AG08395 (cell line): ENCODE measurements around the gene LKAAEAR1.

ENCODE experiments used
- DNase-seq: peaks from one replicate; pipeline ENCODE4 v3.0.0; 2012; ENCODE audit warnings: mixed read lengths, low spot score

The LKAAEAR1 gene

DNA sequence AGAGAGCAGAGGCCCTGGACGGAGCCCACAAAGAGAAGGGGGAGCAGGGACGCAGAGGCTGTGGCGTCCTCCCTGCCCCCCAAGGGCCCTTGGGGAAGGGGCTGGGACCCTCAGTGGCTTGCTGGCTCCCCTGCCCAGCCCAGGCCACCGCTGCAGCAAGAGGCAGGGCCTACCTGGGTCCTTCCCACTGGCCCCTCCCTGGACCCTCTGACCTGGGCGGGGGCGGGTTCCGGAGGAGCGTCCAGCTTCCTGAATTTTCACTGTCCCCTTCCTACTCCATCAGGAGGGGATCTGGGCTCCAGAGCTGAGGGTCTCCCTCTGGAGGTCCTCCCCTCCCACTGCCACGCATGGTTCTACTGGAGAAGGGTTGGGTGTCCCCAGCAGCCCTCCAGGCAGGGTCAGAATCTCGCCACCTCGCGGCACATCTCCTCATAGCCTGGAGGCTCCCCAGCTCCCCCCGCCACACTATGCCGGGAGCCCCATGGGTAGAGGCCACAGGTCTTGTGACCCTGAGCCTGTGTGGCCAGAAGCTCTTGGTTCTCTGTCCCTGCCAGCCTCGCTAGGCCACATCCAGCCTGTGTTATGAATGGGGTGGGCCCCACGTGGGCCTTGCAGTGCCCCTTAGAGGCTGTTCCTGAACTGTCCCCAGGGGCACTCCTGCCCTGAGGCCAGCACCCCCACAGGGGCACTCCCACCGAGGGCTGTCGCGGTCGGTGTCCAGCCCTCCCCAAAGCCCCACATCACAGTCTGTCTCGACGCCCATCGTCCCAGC is 33.8 kb downstream of the LKAAEAR1 start:
- DNase-seq = no peak

DNA sequence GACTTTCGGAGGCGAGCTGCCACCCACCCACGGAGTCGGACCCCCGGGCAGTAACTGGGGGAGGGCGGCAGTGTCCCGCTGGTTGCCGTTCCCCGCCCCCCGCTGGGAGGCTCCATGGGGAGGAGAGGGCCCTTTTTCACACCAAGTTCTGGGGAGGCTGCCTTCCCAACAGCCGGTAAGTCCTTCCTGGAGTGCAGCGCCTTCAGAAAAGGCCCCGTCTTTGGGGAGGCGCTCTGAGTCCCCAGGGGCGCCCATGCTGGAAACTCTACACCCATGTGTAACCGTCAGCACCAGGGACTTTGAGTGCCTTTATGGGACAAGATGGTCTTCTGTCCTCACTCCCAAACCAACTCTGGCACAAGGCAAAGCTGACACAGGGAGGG is 34.3 kb downstream of the LKAAEAR1 start:
- DNase-seq = no peak

DNA sequence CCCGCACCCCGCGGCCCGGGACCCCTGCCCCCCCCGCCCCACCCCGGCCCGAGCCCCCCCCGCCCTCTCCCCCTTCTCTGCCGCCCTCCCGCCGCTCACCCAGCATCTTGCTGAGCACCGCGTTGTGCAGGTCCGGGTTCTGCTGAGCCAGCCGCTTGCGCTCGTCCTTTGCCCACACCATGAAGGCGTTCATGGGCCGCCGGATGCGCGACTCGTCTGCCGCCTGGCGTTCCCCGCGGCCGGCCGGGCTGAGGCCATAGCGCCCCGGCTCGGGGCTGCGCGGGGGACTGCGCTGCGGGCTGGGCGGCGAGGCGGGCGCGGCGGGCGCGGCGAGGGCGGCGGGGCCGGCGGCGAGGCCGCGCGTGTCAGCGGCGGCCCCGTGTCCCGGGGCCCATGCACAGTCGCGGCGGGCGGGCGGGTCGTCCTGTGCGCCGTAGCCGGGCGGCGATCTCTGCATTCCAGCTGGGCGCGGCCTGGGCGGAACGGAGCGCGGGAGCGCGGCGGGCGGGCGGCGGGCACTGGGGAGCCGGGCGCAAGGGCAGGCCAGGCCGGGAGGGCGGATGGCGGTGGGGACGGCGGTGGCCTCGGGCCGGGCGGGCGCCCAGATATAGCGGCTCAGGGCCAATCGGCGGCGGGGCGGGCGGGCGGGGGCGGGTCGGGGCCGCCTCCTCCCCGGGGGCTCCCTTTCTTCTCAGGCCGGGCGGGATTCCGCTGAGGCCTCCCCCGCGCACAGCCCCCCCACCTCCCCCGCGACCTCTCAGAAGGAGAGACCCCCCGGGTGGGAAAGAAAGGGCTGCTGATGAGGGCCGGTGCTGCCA is 34.9 kb downstream of the LKAAEAR1 start, which contains the start of gene SOX18:
Gene SOX18, minus strand, starts transcription at position 580 of the 818 bp plus-strand sequence. Its CDS starts 123 bp downstream, at position 457.
- DNase-seq = no peak

DNA sequence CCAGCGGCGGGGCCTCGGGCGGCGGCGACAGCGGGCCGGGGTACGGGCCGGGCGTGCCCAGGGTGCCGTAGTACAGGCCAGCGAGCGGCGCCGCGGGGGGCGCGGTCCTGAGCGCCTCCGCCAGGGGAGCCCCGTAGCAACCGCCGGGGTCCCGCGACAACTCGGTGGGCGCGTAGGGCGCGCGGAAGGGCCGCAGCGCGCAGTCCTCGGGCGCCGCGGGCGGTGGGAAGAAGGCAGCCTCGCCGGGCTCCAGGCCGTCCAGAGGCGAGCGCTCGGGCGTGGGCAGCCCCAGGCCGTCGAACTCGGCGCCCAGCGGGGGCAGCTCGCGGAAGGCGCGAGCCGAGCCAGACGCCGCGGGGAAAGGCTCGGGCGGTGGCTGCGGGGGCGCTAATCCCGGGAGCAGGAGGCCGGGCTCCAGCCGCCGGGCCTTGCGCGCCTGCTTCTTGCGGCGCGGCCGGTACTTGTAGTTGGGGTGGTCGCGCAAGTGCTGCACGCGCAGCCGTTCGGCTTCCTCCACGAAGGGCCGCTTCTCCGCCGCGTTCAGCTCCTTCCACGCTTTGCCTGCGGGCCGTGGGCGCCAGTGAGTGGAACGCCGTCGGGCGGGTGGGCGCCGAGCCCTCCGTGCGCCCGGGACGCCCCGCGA is 35.7 kb downstream of the LKAAEAR1 start:
- no peak for DNase-seq

DNA sequence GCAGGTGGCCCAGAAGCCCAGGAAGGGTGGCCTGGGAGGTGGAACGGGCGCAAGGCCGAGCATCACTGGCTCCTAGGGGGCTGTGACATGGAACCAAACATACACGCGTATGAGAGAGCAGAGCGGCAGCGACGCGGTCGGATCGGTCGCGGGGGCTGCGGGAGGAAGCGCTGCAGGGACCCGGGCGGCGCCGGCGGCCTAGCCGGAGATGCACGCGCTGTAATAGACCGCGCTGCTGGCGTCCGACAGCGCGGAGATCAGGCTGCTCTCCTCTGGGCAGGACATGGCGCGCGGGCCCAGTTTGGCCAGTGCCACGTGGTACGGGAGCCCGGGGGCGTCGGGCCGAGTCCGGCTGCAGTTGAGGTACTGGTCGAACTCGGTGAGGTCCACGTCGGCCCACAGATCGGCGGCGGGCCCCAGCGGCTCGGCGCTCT is 36.2 kb downstream of the LKAAEAR1 start:
- no peak for DNase-seq

DNA sequence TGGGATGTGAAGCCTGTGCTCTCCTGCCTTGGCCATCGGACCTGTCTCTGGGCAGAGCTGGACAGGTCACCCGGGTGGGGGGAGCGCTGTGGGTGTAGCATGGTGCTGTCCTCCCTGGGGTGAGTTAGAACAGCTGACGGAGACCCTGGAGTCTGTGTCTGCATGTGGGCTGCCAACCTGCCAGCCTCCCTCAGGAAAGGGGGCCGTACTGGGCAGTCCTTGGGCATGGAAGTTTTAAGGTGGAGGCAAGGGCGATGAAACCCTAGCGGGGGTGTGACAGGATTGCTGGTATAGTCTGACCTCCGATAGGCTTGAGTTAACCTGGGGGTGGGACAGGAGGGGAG is 37.2 kb downstream of the LKAAEAR1 start:
- DNase-seq = no peak

DNA sequence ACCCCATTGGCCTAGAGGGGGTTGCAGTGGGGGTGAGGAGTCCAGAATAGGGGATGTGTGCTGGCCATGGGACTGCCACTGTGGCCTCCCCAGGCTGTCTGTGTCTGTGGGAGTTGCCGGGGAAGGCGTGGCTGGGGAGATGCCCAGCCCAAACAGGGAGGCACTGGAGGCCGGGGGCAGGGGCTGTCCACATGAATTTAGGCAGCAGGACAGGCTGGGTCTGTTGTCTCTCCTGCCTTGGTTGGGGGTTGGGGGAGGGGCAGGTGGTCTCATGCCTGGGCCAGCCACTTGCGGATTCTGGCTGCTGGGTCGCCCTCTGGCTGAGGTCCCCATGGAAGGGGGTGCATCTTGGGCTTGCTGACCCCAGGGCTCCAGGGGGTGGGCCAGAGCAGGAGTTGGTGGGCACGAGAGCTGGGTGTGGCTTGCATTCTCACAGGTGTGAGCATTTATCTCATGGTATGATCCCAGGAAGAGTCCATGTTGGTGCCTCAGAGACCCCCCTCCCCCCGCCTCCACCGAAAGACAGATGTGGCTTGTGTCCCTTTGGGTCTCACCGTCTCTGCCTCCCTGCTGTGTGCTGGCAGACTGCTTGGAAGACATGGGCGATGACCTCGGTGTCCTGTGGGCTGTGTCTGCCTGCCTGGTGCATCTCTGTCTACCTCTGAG is 38.7 kb downstream of the LKAAEAR1 start:
- DNase-seq = no peak

DNA sequence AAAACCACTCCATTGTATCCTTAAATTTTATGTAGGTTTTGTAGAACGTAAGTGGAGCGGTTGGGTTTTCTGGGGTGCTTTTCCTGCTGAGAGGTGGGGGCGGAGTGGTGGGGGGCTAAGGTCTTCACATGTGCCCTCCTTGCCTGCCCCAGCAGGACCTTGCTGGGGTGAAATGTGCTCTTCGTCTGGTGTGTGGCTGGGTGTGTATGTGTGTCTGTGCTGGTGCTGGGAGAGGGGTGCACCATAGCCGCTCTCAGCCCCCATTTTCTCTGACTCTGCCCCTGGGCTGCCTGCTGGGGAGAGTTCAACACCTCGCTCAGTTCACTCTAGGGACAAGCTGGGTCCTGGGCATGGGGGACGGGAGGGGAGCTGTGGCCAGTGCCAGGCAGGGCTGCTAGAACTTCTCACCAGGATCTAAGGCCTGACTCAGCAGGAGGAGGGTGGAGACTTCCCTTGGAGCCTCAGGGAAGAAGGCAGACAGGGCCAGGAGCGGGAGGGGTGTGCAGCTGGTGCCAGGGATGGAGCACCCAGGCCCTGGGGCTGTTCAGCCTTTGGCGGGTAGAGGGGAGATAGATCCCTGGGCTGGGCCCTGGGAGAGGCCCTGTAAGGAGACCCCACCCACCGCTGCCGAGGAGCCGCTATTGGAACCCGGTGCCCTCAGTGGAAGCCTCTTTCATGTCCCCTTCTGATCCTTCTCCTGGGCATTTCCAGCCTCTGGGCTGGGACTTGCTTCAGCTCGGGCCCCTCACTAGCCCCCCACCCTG is 39.5 kb downstream of the LKAAEAR1 start:
- peak; percentile 81 for DNase-seq

DNA sequence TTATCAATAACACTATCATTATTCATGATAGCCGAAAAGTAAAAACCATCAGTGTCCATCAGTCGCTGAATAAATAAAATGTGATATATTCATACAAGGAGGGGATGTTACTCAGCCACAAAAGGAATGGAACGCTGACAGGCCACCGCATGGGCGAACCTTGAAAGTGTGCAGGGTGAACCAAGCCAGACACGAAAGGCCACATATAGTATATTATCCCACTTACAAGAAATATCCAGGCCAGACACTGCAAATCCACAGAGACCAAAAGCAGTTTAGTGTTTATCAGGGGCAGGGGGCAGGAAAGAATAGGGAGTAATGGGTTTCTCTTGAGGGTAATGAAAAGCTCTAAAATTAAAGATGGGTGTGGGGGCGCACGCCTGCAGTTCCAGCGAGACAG is 40.4 kb downstream of the LKAAEAR1 start:
- no peak for DNase-seq

DNA sequence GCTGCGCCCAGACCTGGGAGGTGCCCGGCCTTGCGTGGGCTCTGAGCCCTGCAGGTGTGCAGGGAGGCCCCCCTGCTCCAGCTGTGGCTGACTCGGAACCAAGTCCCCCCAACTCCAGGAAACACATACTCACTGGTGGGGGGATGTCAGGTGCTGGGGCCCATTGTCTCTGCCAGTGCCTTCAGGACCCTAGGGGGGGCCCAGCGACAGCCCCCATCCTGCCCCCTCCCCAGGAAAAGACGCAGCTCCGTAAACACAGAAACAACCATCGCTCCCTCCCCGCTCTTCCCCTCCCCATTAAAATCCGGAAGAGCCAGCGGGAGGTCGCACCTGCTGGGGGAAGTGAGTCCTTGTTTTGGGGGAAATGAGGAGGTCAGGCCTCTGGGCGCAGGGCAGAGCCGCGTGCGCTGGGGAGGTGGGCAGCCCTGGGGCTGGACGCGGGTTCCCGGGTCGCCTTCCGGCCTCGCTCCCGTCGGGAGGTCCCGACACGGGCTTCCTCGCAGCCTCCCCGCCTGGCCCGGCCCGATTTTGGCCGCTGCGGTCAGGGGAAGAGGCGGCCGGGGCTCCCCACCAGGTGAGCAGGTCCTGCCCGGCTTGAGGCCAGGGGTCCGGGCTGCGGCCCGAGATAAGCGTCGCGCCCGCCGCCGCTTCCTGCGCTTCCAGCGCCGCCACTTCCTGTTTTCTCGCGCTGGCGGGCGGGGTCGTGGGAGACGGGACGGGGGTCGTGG is 42.0 kb downstream of the LKAAEAR1 start:
- no peak for DNase-seq

DNA sequence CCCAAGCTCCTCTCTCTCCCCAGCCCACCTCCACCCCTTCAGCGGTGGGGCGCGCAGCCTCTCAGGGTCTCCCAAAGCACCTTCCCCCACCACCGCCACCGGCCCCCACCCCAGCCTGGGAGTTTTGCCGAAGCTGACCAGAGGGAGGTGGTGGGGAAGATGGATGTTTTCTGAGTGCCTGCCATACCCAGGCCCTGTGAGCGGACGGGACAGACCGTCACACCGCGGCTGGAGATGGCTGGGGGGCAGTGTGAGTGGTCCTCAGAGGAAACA is 42.5 kb downstream of the LKAAEAR1 start:
- DNase-seq = no peak

DNA sequence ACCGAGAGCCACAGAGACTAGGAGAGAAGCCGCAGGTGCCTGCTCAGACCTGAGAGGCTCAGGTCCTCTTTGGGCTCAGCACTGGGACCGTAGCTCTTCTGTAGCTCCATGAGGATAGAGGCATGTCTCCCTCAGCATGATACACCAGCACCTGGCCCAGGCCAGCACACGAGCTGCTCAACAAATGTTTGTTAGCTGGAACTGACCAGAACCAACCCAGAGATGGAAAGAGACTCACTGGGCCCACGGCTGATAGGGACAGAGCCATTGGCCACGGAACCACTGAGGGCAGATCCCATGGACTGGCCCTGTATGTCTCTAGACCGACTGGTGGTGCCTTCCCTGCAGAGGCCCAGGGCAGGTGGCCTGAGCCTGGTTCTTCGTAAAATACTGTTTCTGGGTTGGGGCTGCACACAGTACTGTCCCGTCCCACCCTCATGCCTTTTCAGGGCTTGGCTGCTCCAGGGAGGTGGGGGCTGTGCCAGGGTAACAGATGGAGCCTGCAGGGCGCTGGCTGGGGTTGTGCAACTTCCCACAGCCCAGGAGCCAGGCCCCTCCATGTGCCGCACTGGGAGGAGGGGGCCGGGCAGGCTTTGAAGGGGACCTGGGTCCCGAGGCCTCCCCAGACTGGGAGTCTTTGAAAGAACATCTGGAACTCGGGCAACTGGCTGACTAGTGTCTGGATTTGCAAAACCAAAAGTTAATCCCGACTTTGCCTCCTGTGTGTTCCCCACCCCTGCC is 43.0 kb downstream of the LKAAEAR1 start:
- no peak for DNase-seq

DNA sequence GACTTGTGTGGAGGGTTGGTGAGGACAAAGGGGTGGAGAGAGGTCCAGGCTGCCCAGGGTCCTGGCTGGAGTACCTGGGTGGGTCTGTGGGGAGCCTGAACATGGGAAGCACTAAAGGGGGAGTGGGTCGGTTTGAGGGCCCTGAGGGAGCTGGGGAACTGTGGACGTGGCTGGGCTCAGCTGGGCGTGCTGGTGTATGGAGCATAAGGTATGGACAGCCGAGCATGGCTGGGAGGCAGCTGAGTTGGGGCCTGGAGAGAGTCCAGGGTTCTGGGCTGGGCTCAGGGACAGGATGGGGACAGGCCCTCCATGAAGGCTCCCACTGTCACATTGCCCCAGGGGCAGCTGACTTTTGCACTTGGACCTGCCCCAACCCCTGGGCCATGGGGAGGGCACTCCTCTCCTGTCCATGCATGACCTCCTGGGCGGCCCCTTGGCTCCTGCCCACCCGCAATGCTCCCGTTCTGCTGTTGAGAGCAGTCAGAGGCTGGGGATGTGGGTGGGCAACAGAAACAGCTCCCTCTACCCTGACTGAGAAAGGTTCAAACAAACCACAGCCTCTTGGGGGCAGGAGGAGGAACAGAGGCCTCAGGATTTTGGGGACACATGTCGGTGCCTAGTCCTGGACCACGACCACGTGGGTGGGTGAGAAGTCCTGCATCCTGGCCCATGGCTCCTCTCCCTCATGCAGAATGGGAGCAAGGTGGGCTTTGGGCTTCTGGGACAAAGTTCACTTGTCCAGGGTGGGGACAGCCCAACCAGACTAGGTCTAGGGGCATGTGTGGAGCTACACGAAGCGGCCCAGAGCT is 43.8 kb downstream of the LKAAEAR1 start:
- no peak for DNase-seq

DNA sequence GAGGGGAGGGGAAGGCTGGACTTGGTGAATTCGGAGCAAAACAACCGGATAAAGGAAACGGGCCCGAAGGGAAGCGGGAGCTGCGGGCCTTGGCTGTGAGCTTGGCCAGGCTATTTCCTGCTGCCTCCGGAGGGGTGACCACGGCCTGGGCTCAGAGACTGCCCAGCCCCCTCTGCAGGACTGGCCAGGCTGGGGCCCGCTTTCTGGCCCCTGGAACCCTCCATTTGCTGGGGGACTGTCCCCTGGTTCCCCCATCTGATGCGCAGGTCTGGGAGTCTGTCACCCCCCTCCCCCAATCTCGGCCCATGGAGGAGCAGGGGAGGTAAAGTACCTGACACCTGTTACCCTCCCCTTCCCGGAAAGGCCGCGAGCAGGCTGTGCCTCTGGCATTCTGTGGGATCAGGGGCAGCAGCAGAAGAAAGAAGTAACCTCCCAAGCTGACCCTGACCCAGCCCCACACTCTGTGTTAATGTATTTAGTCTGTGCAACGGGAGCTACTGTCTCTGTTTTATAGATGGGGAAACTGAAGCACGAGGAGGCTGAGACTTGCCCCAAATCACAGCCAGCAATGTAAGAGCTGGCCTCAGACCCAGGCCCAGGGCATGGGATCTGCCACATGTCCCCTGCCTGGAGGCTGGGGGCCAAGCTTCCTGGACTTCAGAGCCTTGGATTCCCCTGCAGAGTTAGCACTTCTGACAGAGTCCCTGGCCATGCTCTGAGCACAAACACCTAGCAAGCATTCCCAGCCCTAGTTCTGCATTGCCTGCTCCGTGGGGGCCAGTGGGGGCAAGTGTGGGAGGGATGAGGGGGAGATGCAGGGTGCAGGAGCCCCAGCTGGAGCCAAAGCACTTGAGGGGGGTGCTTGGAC is 44.7 kb downstream of the LKAAEAR1 start:
- no peak for DNase-seq

DNA sequence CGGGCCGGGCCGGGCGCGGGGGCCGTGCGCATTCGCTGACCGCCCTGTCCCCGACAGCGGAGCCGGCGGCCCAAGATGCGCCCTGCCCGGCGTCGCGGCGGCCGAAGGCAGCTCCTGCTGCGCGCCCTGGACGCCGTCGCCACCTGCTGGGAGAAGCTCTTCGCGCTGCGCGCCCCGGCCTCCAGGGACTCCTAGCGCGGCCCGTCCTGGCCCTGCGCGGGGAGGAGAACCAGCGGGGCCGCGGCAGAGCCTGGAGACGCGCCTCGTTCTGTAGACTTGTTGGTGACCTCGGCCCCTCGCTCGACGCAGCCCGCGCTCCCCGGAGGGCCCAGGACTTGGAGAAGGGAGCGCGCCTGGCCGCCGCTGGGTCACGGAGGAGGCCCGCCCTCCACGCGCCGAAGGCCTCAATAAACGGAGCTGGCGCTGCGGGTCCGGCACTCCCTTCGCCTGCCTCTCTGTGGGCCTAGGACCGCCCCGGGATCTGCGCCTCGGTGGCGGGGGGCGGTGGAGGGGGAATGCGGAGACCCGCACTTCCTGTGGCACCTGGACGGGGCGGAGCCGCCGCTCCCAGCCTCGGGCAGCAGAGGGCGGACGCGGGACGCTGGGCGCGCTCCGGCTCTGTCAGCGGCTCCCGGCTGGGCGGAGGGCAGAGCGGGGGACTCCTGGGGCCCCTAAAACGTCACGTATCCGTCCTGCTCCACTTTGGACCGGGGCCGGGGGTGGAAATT is 45.5 kb downstream of the LKAAEAR1 start:
- peak; percentile 76 for DNase-seq

DNA sequence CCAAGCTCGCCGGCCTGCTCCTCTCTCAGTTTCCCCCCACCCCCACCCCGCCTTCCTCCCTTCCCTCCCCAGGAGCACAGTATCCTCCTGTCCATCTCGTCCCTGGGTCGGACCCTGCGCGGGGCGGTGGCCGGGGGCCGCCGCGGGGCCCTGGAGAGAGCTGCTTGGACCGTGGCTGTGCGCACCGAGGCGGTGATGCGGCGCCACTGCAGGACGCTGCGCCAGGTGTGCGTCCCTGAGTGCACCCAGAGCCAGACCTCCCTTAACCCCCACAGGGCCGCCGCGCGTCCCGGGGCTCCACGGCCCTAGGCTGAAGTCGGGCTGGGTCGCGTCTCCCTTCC is 46.0 kb downstream of the LKAAEAR1 start:
- DNase-seq = no peak

DNA sequence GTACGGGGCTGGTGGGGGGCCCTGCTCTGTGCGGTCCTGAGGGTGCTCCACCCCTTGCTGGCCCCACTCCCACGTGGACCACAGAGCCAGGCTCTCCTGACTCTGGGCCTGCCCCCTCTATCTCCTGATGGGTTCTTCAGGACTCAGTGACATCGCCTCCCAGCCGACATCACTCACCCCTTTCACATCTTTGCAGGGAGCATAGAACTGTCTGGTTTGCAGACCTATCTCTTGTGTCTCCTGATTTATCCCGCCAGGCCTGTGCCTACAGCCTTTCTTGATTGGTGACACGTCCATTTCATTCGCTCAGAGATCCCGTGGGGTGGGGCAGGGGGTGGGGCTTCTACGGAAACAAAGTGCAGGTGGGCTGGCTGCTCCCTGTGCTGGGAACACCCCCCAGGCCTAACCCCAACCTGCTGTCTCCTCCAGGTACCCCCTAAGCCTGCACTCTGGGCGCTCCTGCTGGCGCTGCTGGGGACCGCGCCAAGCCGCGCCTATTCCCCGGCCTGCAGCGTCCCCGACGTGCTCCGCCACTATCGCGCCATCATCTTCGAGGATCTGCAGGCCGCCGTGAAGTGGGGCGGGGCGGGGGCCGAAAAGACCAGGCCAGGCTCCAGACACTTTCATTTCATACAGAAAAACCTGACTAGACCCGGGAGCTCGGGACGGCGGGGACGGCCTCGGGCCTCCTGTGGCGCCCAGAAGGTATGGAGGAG is 46.5 kb downstream of the LKAAEAR1 start:
- no peak for DNase-seq

DNA sequence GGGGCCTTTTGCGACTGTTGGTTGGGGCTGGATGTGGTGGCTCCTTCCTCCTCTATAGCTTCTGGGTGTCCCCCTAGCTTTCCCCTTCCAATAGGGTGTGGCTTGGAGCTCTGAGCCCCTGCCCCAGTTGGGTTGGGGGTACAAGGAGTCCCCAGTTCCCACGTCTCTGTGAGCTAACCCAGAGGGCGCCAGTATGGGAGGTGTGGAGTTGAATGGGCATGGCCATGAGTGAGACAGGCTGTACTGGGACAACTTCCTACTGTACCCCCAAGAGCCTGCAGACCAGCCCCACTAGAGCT is 47.0 kb downstream of the LKAAEAR1 start:
- no peak for DNase-seq
